Kidney tubule cell (primary cell): Measurements from ENCODE around the gene SASS6.

Source experiments
- DNase-seq: peaks from one replicate; pipeline ENCODE4 v3.0.0-alpha.2; 2018; ENCODE audit warnings: low spot score

The SASS6 gene

GRCh38 chr1:100109554-100110066 is 23.1 kb downstream of the SASS6 start:
- no peak for DNase-seq

GRCh38 chr1:100107696-100108095 is 25.0 kb downstream of the SASS6 start:
- DNase-seq = no peak

GRCh38 chr1:100101564-100101963 is 31.2 kb downstream of the SASS6 start:
- no peak for DNase-seq

DNA sequence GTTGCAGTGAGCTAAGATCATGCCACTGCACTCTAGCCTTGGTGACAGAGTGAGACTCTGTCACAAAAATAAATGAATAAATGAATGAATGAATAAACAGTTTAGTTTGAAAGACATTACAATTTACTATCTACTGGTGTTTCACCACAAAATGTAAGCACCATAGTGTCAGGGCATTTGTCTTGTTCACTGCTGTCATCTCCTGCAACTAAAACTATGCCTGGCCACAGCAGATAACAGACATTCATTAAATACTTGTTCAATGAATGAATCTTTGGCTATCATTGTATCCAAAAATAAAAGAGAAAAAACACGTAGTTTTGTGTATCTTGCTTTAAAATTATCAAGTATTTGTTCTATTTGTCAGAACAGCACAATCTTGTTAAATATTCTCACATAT is 32.5 kb downstream of the SASS6 start:
- DNase-seq = no peak

GRCh38 chr1:100090471-100090870 is 42.3 kb downstream of the SASS6 start:
- DNase-seq = no peak

DNA sequence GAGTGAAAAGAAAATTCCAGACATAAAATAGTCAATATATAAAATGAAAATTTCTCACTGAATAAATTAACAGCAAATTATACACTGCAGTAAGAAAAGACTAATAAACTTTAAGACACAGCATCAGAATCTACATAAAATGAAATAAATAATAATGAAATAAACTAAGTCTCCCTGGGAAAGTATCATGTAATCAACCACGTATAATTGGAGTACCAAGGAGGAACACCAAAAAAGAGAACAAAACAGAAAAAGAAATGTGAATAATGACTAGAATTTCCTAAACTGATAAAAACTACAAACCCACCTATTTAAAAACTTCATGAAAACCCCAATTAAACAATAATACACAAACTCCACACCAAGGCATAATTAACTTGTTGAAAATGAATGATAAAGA is 43.6 kb downstream of the SASS6 start:
- no peak for DNase-seq

GRCh38 chr1:100087396-100087795 is 45.3 kb downstream of the SASS6 start:
- no peak for DNase-seq

- no peak for DNase-seq
These were observed 52.4 kb downstream of the SASS6 start for GRCh38 chr1:100080331-100080730.

DNA sequence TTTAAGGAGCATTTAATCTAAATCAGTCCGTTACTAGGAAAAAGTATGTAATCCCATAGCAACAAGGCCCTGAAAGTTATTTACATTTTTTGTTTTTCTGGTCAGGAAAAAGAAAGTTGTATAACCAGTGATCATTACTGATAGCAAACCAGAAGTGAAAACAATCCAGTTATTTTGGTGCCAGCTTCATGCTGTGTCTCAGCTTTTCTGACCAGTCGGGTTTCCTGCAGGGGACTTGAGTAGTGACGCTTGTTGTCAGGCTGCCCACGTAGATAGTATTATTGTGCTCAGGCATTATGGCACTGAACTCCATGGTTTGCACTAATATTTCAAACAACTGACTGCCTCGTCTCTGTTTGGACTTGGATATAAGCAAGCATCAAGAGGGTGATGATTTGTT is 55.2 kb downstream of the SASS6 start:
- DNase-seq = no peak

GRCh38 chr1:100076744-100077143 is 56.0 kb downstream of the SASS6 start:
- no peak for DNase-seq

DNA sequence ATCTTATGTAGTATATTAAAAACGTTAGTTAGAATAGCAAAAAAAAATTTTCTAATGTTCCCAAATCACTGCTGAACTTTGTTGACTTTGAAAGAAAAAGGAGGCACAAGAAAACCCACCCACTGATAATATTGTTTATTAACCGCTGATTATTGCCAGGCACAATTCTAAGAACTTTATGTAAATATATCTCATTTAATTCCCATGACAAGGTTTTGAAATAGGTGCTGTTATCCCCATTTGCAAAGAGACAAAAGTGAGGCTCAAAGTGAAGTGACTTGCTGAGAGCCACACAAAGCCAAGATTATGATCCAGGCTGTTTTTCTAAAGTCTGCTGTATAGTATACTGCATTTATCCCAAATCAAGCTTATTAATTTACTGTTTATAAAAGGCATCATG is 56.4 kb downstream of the SASS6 start:
- no peak for DNase-seq

GRCh38 chr1:100075773-100076172 is 57.0 kb downstream of the SASS6 start:
- DNase-seq = no peak

DNA sequence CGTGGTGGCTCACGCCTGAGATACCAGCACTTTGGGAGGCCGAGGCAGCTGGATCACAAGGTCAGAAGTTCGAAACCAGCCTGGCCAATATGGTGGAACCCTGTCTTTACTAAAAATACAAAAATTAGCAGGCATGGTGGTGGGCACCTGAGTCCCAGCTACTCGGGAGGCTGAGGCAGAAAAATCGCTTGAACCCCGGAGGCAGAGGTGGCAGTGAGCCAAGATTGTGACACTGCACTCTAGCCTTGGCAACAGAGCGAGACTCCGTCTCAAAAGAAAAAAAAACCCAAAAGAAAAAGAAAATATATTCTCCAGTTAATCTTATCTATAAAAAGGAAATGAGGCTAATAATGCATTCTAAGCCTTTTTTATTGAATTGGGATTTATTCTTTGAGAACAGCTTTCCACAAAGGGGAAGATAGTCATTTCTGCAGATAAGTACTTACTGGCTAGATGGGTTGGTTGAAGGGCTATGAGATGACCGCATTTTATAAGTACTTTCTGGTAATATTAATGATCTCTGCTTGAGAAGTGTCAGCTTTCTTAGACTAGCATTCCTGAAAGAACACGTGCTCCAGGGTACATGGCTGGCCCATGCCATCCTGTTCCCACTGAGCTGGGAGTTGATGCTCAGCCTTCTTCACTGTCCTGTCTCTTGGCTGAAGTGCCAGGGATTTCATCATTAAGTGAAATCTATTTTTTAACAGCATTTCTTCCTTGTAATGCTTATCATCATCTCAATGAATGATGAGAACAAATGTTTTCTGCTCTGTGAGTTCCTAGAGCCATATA is 57.9 kb downstream of the SASS6 start:
- no peak for DNase-seq

DNA sequence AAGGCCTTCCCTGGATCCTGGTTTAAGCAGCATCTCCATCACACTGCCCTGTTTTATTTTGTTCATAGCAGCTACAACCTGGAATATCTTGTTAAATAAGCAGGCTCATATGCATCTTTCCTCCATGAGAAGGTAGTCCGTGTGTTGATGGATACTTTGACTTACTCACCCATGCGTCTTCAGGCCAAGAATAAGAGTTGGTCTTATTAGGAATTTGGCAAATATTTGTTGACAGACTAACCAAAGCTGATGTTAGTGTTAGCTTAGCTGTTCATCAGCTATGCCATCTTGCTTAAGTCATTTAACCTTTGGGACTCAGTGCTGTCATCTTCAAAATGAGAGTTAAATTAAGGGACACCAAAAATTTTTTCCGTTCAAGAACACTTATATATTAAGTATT is 59.2 kb downstream of the SASS6 start:
- no peak for DNase-seq

DNA sequence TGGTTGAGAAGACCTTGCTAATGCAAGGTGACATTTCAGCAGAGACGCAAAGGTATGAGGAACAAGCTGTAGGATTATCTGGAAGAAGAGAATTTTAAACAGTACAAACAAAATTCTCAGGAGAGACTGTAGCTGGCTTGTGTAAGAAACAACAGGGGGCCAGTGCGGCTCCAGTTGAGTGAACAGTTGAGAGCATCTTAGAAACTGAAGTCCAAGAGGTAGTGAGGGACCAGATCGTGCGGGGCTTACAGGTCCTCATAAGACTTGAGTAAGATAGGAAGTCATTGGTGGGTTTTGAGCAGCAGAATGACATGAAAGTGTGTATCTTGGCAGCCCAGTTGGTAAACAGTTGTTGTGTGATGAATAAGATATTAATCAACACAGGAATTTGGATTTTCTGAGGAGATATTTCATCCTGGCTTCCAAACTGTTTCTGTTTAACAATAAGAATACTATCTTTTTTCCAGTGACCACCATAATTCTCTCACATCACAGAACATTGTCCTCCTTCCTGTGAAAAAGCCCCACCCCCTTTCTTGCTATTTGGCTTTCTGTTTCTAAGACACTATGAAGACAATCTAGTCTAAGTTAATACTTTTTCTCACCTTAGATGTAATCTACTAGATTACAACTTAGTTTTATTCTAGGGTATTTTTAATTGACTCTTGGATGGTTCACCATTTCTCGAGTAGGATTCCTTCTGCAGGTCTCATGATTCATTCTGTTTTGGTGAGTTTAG is 62.4 kb downstream of the SASS6 start:
- no peak for DNase-seq

GRCh38 chr1:100065969-100066227 is 66.8 kb downstream of the SASS6 start:
- DNase-seq = no peak

GRCh38 chr1:100065183-100065968 is 67.4 kb downstream of the SASS6 start:
- DNase-seq = no peak

- no peak for DNase-seq
These were observed 71.0 kb downstream of the SASS6 start for GRCh38 chr1:100061681-100062080.

- DNase-seq = no peak
These were observed 79.0 kb downstream of the SASS6 start for GRCh38 chr1:100053727-100054126.

GRCh38 chr1:100053119-100053518 is 79.6 kb downstream of the SASS6 start:
- DNase-seq = no peak

GRCh38 chr1:100051893-100052292 is 80.8 kb downstream of the SASS6 start:
- DNase-seq = no peak

GRCh38 chr1:100051401-100051800 is 81.3 kb downstream of the SASS6 start:
- no peak for DNase-seq

DNA sequence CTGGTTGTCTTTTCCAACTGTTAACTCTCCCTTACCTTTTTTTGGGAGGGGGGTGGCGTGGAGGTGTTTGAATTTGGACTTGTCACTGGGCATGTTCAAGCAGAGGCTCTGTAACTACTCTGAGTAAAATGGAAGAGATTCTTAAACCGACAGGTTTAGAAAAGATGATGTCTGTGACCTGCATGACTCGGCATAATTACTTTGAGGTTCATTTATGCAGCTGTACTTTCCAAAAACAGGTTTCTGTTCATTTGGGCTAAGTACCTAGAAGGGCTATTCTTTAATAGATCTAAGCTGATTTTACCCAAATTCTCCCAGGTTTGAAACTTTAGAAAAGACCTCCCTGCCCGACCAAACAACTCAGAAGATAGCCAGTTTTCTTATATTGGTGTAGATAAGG is 82.6 kb downstream of the SASS6 start:
- DNase-seq = no peak
